ENCODE results near the gene TREH. TPM values are rescaled to one million over a fixed set of nuclear protein-coding genes. Genes with fewer than 3 reads are reported as not detected.

Gene TREH
- total and polyA plus RNA-seq, 2 of the 8 experiments (the other 6 are each of a cell fraction or from before 2014, with no cell fraction given), result 0.03 TPM; not detected in 1

- Histone ChIP-seq H2AFZ (ENCODE audit: low read length) (no peak overlapping the region; the same call in 1 of the 2 replicates), H3K79me1 (ENCODE audit: low read depth, low read length) (no peaks in the 10 kb centered on the region), H2BK12ac (ENCODE audit: low read depth, low read length) (peak overlapping the region; percentile 80; the same call in 1 of the 2 replicates), H3K18ac (ENCODE audit: extremely low read depth, low read length) (peak overlapping the region; percentile 60; the same call in 1 of the 2 replicates), H2BK120ac (replicated peaks; ENCODE audit: low read depth, low read length) (no peak overlapping the region), H4K20me1 (replicated peaks in 1 of 2; ENCODE audit: control insufficient read depth in 1 of 2, insufficient read depth in 2 of 2, low read length in 2 of 2) (peaks cover 2 to 6% of the 10 kb centered on the region in 2 experiments), H3K36me3 (ENCODE audit: control insufficient read depth in 2 of 4, insufficient read depth in 4 of 4, low read length in 3 of 4) (peaks cover 0 to 9% (median 5%) of the 10 kb centered on the region in 4 experiments; a peak in 5 of 8 replicates), H4K5ac (ENCODE audit: insufficient read length, low read depth, low read length) (no peak overlapping the region), H4K8ac (ENCODE audit: extremely low read depth, insufficient read depth, low read length) (no peak overlapping the region), H3K9me3 (ENCODE audit: insufficient read depth in 2 of 2, low read depth in 1 of 2, low read length in 1 of 2) (no peaks in the 10 kb centered on the region), H2AK5ac (ENCODE audit: low read depth, low read length) (no peak overlapping the region), H3K27me3 (replicated peaks in 1 of 4; ENCODE audit: control insufficient read depth in 3 of 4, extremely low read depth in 1 of 4, insufficient read depth in 3 of 4, low read length in 3 of 4) (no peaks in the 10 kb centered on the region), H3K4me3 (ENCODE audit: extremely low read depth in 1 of 4, insufficient read depth in 2 of 4, low read depth in 3 of 4, low read length in 4 of 4) (no peak overlapping the region), H3K4me1 (replicated peaks in 1 of 4; ENCODE audit: control insufficient read depth in 3 of 4, insufficient read depth in 4 of 4, low read length in 3 of 4) (peaks cover 0 to 27% (median 22%) of the 10 kb centered on the region in 4 experiments; a peak in 6 of 7 replicates), H3K4me2 (ENCODE audit: insufficient read depth in 1 of 2, low read depth in 2 of 2, low read length in 2 of 2) (peak overlapping the region; percentile 0 to 41; a peak in 2 of 4 replicates), H3K56ac (replicated peaks; ENCODE audit: insufficient read length, low read depth, low read length) (no peak overlapping the region), H2BK5ac (ENCODE audit: low read depth, low read length) (no peak overlapping the region), H3K23me2 (ENCODE audit: low read depth, low read length) (no peaks in the 10 kb centered on the region; the same call in 1 of the 2 replicates), H3K27ac (ENCODE audit: low read depth, low read length) (no peak overlapping the region), H3K9ac (replicated peaks in 1 of 4; ENCODE audit: extremely low read depth in 1 of 4, low read depth in 3 of 4, low read length in 3 of 4) (no peak overlapping the region), H3K23ac (ENCODE audit: insufficient read length) (no peak overlapping the region), H2BK20ac (ENCODE audit: low read length) (no peak overlapping the region), H4K91ac (replicated peaks; ENCODE audit: insufficient read length, low read length) (no peak overlapping the region), H3K4ac (replicated peaks; ENCODE audit: insufficient read length, low read depth, low read length) (no peak overlapping the region), H3K79me2 (ENCODE audit: control insufficient read depth in 1 of 2, insufficient read depth in 2 of 2, low read length in 2 of 2) (no peaks in the 10 kb centered on the region), H3K14ac (ENCODE audit: insufficient read length) (no peak overlapping the region), H2BK15ac (ENCODE audit: low read length) (peak overlapping the region; percentile 61; the same call in 1 of the 2 replicates)
- ChIA-PET CTCF (ENCODE audit: partially characterized antibody) (interaction anchor here (0.9 to 8.5 kb wide), 25 partner anchors 9 to 317 kb away, joined by 3 to 89 read pairs (median 6); partner anchors contain the start of genes PHLDB1 and UPK2), POLR2A (ENCODE audit: partially characterized antibody) (interaction anchor here (0.9 to 16.1 kb wide), 15 partner anchors 11 to 270 kb away, joined by 3 to 271 read pairs (median 4); partner anchors contain the start of genes BCL9L, PHLDB1 and TREH)
- DNase-seq (ENCODE audit: low read depth in 1 of 2, low spot score in 2 of 2), result no peak
- TF ChIP-seq TCF12 (IDR thresholded peaks at IDR 0.05; ENCODE audit: low read depth, low read length) (no peak), CTBP2 (IDR thresholded peaks at IDR 0.05; ENCODE audit: borderline replicate concordance, insufficient read depth, insufficient read length, low read length) (peak; percentile 4)
- FAIRE-seq, result no peak
- WGBS, 2 experiments (ENCODE audit: extremely low coverage in 1 of 2, insufficient coverage in 1 of 2, insufficient read length in 1 of 2, insufficient replicate concordance in 2 of 2, low coverage in 1 of 2, low lambda C conversion rate in 2 of 2, missing lambda C conversion rate in 1 of 2), result 85% methylated on average over 14 of the region's 14 CpGs; no CpG with 5 or more reads in 1 of the 2 experiments
Observed at GRCh38 chr11:118659953-118660680, 19.3 kb downstream of the TREH start.
